Mucosa of descending colon (tissue), 3 donors: Measurements from ENCODE around the gene ARMH2. TPM values are rescaled to one million over a fixed set of nuclear protein-coding genes. Genes with fewer than 3 reads are reported as not detected.
A peak's percentile ranks its signal among the peaks of the same experiment; 100 is the strongest.

Experiments used
- ATAC-seq: fragments of 200-7000 bp; cut with Tn5 transposase; one replicate; pipeline ENCODE4 v1.9.1; 2020; ENCODE audit warnings: mild to moderate bottlenecking, moderate library complexity
- DNase-seq, 3 donors: peaks; one replicate each; pipeline ENCODE4 v3.0.0-alpha.2; 2020
- H3K36me3 ChIP-seq: fragments of 200-600 bp; one replicate; pipeline ENCODE4 v1.8.0; 2021; ENCODE audit warnings: low read depth, mild to moderate bottlenecking
- H3K4me1 ChIP-seq: fragments of 200-600 bp; one replicate; pipeline ENCODE4 v1.8.0; 2021; ENCODE audit warnings: low read depth, mild to moderate bottlenecking
- H3K4me3 ChIP-seq: fragments of 200-600 bp; one replicate; pipeline ENCODE4 v1.8.0; 2021; ENCODE audit warnings: mild to moderate bottlenecking
- H3K9me3 ChIP-seq: fragments of 200-600 bp; one replicate; pipeline ENCODE4 v1.8.0; 2021; ENCODE audit warnings: mild to moderate bottlenecking
- CTCF ChIP-seq: fragments of 200-600 bp; IDR thresholded peaks from one replicate; pipeline ENCODE4 v1.8.0; 2022; ENCODE audit warnings: antibody characterized with exemption, mild to moderate bottlenecking
- intact Hi-C, 2 donors: fragments of 100-400 bp; cut with DNase I in 1 of 2; cut with micrococcal nuclease in 1 of 2; formaldehyde crosslinking; loops; one replicate each; pipeline versions ENCODE4 v1.11.0 to v1.11.1; 2022; cut with DNase I, micrococcal nuclease
- total RNA-seq, 3 donors: library from RNA; stranded (reverse); fragmentation: NEBNext Ultra II Directional in 2 of 3; extraction: Animal tissue kit (Norgen Biotek cat#: 25700) in 2 of 3; gene quantifications; one replicate each; pipeline versions ENCODE4 v1.2.1 to v1.2.4, GENCODE V29; 2021 to 2023
- donor health status: DM: no; HTN: no; CAD: no; lungs with moderate emphysema.
- donor health status: DM: no; HTN: no; CAD: no.
- donor health status: DM: no; HTN: yes; CAD: no.

The ARMH2 gene
- total RNA-seq, 3 donors from 2014 or later = not detected

- H3K36me3 ChIP-seq = no peaks in the 10 kb centered on the region
- no peaks in the 10 kb centered on the region for H3K4me1 ChIP-seq
- ATAC-seq (no peak), DNase-seq (no peak)
- no peak overlapping the region for H3K4me3 ChIP-seq
- no peak for TF ChIP-seq CTCF
- no peaks in the 10 kb centered on the region for H3K9me3 ChIP-seq
- intact Hi-C loops = no loop called here
These were observed 34.1 kb upstream of the ARMH2 start for GRCh38 chr6:24832794-24833193.

GRCh38 chr6:24831771-24832716 lies 33.3 kb upstream of the ARMH2 start:
- Histone ChIP-seq H3K4me1 (no peaks in the 10 kb centered on the region), H3K36me3 (no peaks in the 10 kb centered on the region), H3K4me3 (no peak overlapping the region), H3K9me3 (no peaks in the 10 kb centered on the region)
- intact Hi-C loops = no loop called here
- no peak for TF ChIP-seq CTCF
- DNase-seq (no peak), ATAC-seq (no peak)

DNA sequence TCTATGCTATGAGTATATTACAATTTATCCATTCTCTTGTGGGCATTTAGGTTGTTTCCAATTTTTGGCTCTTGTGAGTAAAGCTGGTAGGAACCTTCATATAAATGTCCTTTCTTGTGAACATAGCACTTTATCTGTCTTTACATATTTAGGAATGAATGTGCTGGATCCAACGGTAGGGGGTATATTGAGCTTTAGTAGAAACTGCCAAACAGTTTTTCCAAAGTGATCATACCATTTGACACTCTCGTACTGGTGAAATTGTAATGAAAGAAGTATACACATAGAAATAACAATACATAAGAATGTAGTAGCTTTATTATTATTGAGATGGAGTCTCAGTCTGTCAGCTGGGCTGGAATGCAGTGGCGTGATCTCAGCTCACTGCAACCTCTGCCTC lies 30.9 kb upstream of the ARMH2 start:
- Histone ChIP-seq H3K9me3 (no peaks in the 10 kb centered on the region), H3K4me3 (no peak overlapping the region), H3K36me3 (no peaks in the 10 kb centered on the region), H3K4me1 (no peaks in the 10 kb centered on the region)
- no peak for ATAC-seq
- DNase-seq = no peak
- intact Hi-C loops = no loop called here
- no peak for TF ChIP-seq CTCF

GRCh38 chr6:24827970-24828369 lies 29.3 kb upstream of the ARMH2 start:
- H3K9me3 ChIP-seq = no peaks in the 10 kb centered on the region
- no peak for DNase-seq
- intact Hi-C loops = no loop called here

GRCh38 chr6:24827162-24827561 lies 28.4 kb upstream of the ARMH2 start:
- DNase-seq = peak in 1 of 3 donors; percentile 25
- peak; percentile 47 for ATAC-seq

More at GRCh38 chr6:24827970-24828369, 29.3 kb upstream of the ARMH2 start:
- no peak for TF ChIP-seq CTCF
- no peak overlapping the region for H3K4me3 ChIP-seq
- ATAC-seq = no peak
- no peaks in the 10 kb centered on the region for H3K4me1 ChIP-seq
- H3K36me3 ChIP-seq = no peaks in the 10 kb centered on the region

More at GRCh38 chr6:24827162-24827561, 28.4 kb upstream of the ARMH2 start:
- Histone ChIP-seq H3K4me1 (no peaks in the 10 kb centered on the region), H3K36me3 (no peaks in the 10 kb centered on the region), H3K4me3 (no peak overlapping the region), H3K9me3 (no peaks in the 10 kb centered on the region)
- TF ChIP-seq CTCF = no peak
- intact Hi-C loops = no loop called here
